GM23338 (cell line): ENCODE measurements around the gene NTPCR. TPM values are rescaled to one million over a fixed set of nuclear protein-coding genes. Genes with fewer than 3 reads are reported as not detected.

Experiments
- ATAC-seq: fragments of 200-7000 bp; cut with Tn5 transposase; 3 replicates; pipeline ENCODE4 v1.9.1; 2020
- DNase-seq: peaks from one replicate; pipeline ENCODE4 v3.0.0-alpha.2; 2015; ENCODE audit warnings: low spot score
- H2AFZ ChIP-seq: fragments of 200-600 bp; sonication (generic); 2 replicates; pipeline ENCODE4 v1.8.0; 2016; ENCODE audit warnings: antibody characterized with exemption, mild to moderate bottlenecking, moderate library complexity
- H3F3A ChIP-seq: fragments of 200-600 bp; sonication (generic); replicated peaks from 2 replicates; pipeline ENCODE4 v1.8.0; 2017; ENCODE audit warnings: antibody characterized with exemption, mixed run types, low read depth
- H3K27ac ChIP-seq: fragments of 200-600 bp; sonication (generic); 2 replicates; pipeline ENCODE4 v1.6.1; 2016; ENCODE audit warnings: low read depth
- H3K27me3 ChIP-seq: fragments of 200-600 bp; sonication (generic); 2 replicates; pipeline ENCODE4 v1.8.0; 2016; ENCODE audit warnings: mild to moderate bottlenecking, mixed run types, moderate library complexity; ENCODE audit not compliant: insufficient read depth
- H3K36me3 ChIP-seq: fragments of 200-600 bp; sonication (generic); 2 replicates; pipeline ENCODE4 v1.8.0; 2016; ENCODE audit warnings: mild to moderate bottlenecking; ENCODE audit not compliant: insufficient read depth
- H3K4me1 ChIP-seq: fragments of 200-600 bp; sonication (generic); 2 replicates; pipeline ENCODE4 v1.8.0; 2016; ENCODE audit warnings: mild to moderate bottlenecking, moderate library complexity; ENCODE audit not compliant: insufficient read depth
- H3K4me2 ChIP-seq: fragments of 200-600 bp; sonication (generic); 2 replicates; pipeline ENCODE4 v1.7.1; 2017; ENCODE audit warnings: mixed run types
- H3K4me3 ChIP-seq: fragments of 200-600 bp; sonication (generic); 2 replicates; pipeline ENCODE4 v1.6.1; 2016; ENCODE audit warnings: mixed run types
- H3K79me2 ChIP-seq: fragments of 200-600 bp; sonication (generic); replicated peaks from 2 replicates; pipeline ENCODE4 v1.8.0; 2017; ENCODE audit warnings: mild to moderate bottlenecking; ENCODE audit not compliant: insufficient read depth
- H3K9me2 ChIP-seq: fragments of 200-600 bp; sonication (generic); 2 replicates; pipeline ENCODE4 v1.8.0; 2017; ENCODE audit not compliant: insufficient read depth
- H4K20me1 ChIP-seq: fragments of 200-600 bp; sonication (generic); replicated peaks from 2 replicates; pipeline ENCODE4 v1.8.0; 2017; ENCODE audit warnings: mild to moderate bottlenecking; ENCODE audit not compliant: insufficient read depth
- H3K27ac Mint-ChIP-seq: 2 replicates; pipeline ENCODE4 v1.8.0; 2020; ENCODE audit warnings: inconsistent platforms, mild to moderate bottlenecking, moderate library complexity, mixed read lengths
- H3K27me3 Mint-ChIP-seq: 3 replicates; pipeline ENCODE4 v1.8.0; 2022; ENCODE audit warnings: low read depth, mild to moderate bottlenecking, moderate library complexity, mixed read lengths, inconsistent platforms; ENCODE audit not compliant: insufficient read depth, poor library complexity
- H3K36me3 Mint-ChIP-seq: 3 replicates; pipeline ENCODE4 v1.8.0; 2021; ENCODE audit warnings: low read depth, mild to moderate bottlenecking, inconsistent platforms, moderate library complexity, mixed read lengths
- H3K4me1 Mint-ChIP-seq: 3 replicates; pipeline ENCODE4 v1.8.0; 2020; ENCODE audit warnings: mild to moderate bottlenecking, inconsistent platforms, mixed read lengths
- H3K4me3 Mint-ChIP-seq: 3 replicates; pipeline ENCODE4 v1.8.0; 2021; ENCODE audit warnings: moderate library complexity, mild to moderate bottlenecking, inconsistent platforms, mixed read lengths
- H3K9me3 Mint-ChIP-seq: 3 replicates; pipeline ENCODE4 v1.8.0; 2020; ENCODE audit warnings: moderate library complexity, mild to moderate bottlenecking, inconsistent platforms, mixed read lengths
- CREB1 ChIP-seq: fragments of 250-450 bp; sonication (Bioruptor Pico); IDR thresholded peaks from 2 replicates; pipeline ENCODE4 v1.5.0; 2020; ENCODE audit warnings: low read depth, mild to moderate bottlenecking, moderate library complexity
- EZH2 ChIP-seq: fragments of 200-600 bp; sonication (generic); IDR thresholded peaks from one replicate; pipeline ENCODE4 v1.8.0; 2017; ENCODE audit warnings: antibody characterized with exemption, mild to moderate bottlenecking, low read depth; ENCODE audit not compliant: unreplicated experiment
- EZH2phosphoT487 ChIP-seq: fragments of 200-600 bp; sonication (generic); IDR thresholded peaks from one replicate; pipeline ENCODE4 v1.8.1; 2018; ENCODE audit warnings: antibody characterized with exemption; ENCODE audit not compliant: unreplicated experiment
- JUNB ChIP-seq: IDR thresholded peaks from one replicate; pipeline ENCODE4 v1.6.1; 2016; ENCODE audit warnings: antibody characterized with exemption; ENCODE audit not compliant: unreplicated experiment
- NANOG ChIP-seq: IDR thresholded peaks from 2 replicates; pipeline ENCODE4 v1.6.1; 2016; ENCODE audit warnings: antibody characterized with exemption, borderline replicate concordance
- POLR2AphosphoS5 ChIP-seq: IDR thresholded peaks from 2 replicates; pipeline ENCODE4 v1.6.1; 2016; ENCODE audit warnings: antibody characterized with exemption, low read depth
- REST ChIP-seq: IDR thresholded peaks from one replicate; pipeline ENCODE4 v1.6.1; 2018; ENCODE audit warnings: antibody characterized with exemption; ENCODE audit not compliant: unreplicated experiment
- STAT1 ChIP-seq: IDR thresholded peaks from one replicate; pipeline ENCODE4 v1.6.1; 2016; ENCODE audit warnings: antibody characterized with exemption; ENCODE audit not compliant: unreplicated experiment
- ZNF114 ChIP-seq: fragments of 250-450 bp; sonication (Bioruptor Pico); IDR thresholded peaks from 2 replicates; pipeline ENCODE4 v1.5.0; 2020; ENCODE audit warnings: mild to moderate bottlenecking, moderate library complexity
- ZNF331 ChIP-seq: fragments of 250-450 bp; sonication (Bioruptor Pico); IDR thresholded peaks from 2 replicates; pipeline ENCODE4 v1.5.0; 2020; ENCODE audit warnings: low read depth, mild to moderate bottlenecking, moderate library complexity
- polyA plus RNA-seq: library from polyadenylated mRNA; unstranded; fragments of >200 nt; fragmentation: Nextera tagmentation; extraction: Ambion mirVana; gene quantifications from 2 replicates; pipeline ENCODE4 v1.2.1, GENCODE V29; 2016
- total RNA-seq: library from RNA; depleted of rRNA; stranded (reverse); fragments of >200 nt; shearing (Covaris generic); gene quantifications from 2 replicates; pipeline ENCODE4 v1.2.3, GENCODE V29; 2014
- TF ChIP-seq, protein P1 (sequence below): IDR thresholded peaks from 2 replicates; pipeline ENCODE4 v1.6.1; 2016; ENCODE audit warnings: antibody characterized with exemption
- TF ChIP-seq, protein P2 (sequence below), 2 experiments: fragments of 200-600 bp in 1 of 2; sonication (generic) in 1 of 2; conservative IDR thresholded peaks; 2 replicates each; pipeline versions ENCODE4 v1.5.1 to v1.6.1; 2016 to 2017; ENCODE audit warnings: antibody characterized with exemption in 2 of 2, low read depth in 2 of 2, mild to moderate bottlenecking in 2 of 2, moderate library complexity in 1 of 2
- TF ChIP-seq, protein P3 (sequence below): fragments of 250-450 bp; sonication (Bioruptor Pico); IDR thresholded peaks from 2 replicates; pipeline ENCODE4 v1.5.0; 2020; ENCODE audit warnings: mild to moderate bottlenecking, moderate library complexity

The NTPCR gene
- total and polyA plus RNA-seq, 2 experiments from 2014 or later, result 64.1 to 150 TPM

DNA sequence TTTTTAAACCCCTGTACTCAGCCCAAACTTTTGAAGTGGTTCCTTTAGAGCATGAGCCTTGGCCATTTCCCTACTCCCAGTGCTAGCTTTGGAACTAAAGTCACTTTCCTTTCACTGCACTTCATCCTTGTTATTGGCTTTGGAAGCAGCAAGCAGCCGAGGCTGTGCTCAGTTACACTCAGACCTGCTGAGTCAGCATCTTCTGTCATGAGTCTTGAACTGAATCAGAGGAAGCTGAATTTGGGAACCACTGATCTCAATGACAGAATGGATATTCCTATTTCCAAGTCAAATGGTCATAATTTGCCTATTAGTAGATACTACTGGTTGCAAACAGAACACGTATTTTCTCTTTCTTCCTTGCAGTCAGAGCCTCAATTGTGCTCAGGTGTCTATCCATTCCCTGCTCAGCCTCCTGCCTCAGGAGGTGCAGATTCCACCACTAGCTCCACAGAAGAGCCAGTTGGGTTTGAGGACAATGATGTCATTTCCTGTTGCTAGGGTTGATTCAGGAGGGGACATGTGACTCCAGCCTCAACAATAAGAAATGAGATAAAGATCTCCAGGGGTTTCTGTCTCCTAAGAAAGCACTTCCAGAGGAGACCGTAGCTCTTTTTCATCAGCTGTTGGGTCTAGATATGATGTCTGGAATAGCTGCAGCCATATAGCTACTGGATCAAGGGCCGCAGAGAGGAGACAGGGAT is 44.9 kb upstream of the NTPCR start:
- Mint-ChIP-seq H3K27me3 (no peaks in the 10 kb centered on the region), H3K27ac (no peak overlapping the region; the same call in 1 of the 2 replicates), H3K36me3 (no peaks in the 10 kb centered on the region), H3K4me1 (peaks cover 14% of the 10 kb centered on the region), H3K9me3 (no peaks in the 10 kb centered on the region; the same call in 2 of the 3 replicates), H3K4me3 (no peak overlapping the region)
- Histone ChIP-seq H3F3A (no peaks in the 10 kb centered on the region), H3K9me2 (peaks cover 13% of the 10 kb centered on the region), H3K36me3 (no peaks in the 10 kb centered on the region), H3K79me2 (no peaks in the 10 kb centered on the region), H4K20me1 (no peaks in the 10 kb centered on the region), H3K4me1 (peaks cover 13% of the 10 kb centered on the region), H3K4me3 (no peak overlapping the region), H3K27me3 (no peaks in the 10 kb centered on the region), H2AFZ (no peak overlapping the region), H3K27ac (no peak overlapping the region), H3K4me2 (no peak overlapping the region)
- DNase-seq (no peak), ATAC-seq (no peak)
- TF ChIP-seq STAT1 (no peak), ZNF114 (no peak), REST (no peak), EZH2phosphoT487 (no peak), EZH2 (no peak), ZNF331 (CRISPR knock-in tag) (no peak), JUNB (no peak), CREB1 (CRISPR knock-in tag) (no peak), POLR2AphosphoS5 (no peak), NANOG (no peak)
- TF ChIP-seq, protein P1, sequence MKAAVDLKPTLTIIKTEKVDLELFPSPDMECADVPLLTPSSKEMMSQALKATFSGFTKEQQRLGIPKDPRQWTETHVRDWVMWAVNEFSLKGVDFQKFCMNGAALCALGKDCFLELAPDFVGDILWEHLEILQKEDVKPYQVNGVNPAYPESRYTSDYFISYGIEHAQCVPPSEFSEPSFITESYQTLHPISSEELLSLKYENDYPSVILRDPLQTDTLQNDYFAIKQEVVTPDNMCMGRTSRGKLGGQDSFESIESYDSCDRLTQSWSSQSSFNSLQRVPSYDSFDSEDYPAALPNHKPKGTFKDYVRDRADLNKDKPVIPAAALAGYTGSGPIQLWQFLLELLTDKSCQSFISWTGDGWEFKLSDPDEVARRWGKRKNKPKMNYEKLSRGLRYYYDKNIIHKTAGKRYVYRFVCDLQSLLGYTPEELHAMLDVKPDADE, result no peak
- TF ChIP-seq, protein P2, sequence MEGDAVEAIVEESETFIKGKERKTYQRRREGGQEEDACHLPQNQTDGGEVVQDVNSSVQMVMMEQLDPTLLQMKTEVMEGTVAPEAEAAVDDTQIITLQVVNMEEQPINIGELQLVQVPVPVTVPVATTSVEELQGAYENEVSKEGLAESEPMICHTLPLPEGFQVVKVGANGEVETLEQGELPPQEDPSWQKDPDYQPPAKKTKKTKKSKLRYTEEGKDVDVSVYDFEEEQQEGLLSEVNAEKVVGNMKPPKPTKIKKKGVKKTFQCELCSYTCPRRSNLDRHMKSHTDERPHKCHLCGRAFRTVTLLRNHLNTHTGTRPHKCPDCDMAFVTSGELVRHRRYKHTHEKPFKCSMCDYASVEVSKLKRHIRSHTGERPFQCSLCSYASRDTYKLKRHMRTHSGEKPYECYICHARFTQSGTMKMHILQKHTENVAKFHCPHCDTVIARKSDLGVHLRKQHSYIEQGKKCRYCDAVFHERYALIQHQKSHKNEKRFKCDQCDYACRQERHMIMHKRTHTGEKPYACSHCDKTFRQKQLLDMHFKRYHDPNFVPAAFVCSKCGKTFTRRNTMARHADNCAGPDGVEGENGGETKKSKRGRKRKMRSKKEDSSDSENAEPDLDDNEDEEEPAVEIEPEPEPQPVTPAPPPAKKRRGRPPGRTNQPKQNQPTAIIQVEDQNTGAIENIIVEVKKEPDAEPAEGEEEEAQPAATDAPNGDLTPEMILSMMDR (conservative IDR thresholded peaks at IDR 0.05; ENCODE audit: low read depth in 2 of 2), result no peak
- TF ChIP-seq, protein P3, sequence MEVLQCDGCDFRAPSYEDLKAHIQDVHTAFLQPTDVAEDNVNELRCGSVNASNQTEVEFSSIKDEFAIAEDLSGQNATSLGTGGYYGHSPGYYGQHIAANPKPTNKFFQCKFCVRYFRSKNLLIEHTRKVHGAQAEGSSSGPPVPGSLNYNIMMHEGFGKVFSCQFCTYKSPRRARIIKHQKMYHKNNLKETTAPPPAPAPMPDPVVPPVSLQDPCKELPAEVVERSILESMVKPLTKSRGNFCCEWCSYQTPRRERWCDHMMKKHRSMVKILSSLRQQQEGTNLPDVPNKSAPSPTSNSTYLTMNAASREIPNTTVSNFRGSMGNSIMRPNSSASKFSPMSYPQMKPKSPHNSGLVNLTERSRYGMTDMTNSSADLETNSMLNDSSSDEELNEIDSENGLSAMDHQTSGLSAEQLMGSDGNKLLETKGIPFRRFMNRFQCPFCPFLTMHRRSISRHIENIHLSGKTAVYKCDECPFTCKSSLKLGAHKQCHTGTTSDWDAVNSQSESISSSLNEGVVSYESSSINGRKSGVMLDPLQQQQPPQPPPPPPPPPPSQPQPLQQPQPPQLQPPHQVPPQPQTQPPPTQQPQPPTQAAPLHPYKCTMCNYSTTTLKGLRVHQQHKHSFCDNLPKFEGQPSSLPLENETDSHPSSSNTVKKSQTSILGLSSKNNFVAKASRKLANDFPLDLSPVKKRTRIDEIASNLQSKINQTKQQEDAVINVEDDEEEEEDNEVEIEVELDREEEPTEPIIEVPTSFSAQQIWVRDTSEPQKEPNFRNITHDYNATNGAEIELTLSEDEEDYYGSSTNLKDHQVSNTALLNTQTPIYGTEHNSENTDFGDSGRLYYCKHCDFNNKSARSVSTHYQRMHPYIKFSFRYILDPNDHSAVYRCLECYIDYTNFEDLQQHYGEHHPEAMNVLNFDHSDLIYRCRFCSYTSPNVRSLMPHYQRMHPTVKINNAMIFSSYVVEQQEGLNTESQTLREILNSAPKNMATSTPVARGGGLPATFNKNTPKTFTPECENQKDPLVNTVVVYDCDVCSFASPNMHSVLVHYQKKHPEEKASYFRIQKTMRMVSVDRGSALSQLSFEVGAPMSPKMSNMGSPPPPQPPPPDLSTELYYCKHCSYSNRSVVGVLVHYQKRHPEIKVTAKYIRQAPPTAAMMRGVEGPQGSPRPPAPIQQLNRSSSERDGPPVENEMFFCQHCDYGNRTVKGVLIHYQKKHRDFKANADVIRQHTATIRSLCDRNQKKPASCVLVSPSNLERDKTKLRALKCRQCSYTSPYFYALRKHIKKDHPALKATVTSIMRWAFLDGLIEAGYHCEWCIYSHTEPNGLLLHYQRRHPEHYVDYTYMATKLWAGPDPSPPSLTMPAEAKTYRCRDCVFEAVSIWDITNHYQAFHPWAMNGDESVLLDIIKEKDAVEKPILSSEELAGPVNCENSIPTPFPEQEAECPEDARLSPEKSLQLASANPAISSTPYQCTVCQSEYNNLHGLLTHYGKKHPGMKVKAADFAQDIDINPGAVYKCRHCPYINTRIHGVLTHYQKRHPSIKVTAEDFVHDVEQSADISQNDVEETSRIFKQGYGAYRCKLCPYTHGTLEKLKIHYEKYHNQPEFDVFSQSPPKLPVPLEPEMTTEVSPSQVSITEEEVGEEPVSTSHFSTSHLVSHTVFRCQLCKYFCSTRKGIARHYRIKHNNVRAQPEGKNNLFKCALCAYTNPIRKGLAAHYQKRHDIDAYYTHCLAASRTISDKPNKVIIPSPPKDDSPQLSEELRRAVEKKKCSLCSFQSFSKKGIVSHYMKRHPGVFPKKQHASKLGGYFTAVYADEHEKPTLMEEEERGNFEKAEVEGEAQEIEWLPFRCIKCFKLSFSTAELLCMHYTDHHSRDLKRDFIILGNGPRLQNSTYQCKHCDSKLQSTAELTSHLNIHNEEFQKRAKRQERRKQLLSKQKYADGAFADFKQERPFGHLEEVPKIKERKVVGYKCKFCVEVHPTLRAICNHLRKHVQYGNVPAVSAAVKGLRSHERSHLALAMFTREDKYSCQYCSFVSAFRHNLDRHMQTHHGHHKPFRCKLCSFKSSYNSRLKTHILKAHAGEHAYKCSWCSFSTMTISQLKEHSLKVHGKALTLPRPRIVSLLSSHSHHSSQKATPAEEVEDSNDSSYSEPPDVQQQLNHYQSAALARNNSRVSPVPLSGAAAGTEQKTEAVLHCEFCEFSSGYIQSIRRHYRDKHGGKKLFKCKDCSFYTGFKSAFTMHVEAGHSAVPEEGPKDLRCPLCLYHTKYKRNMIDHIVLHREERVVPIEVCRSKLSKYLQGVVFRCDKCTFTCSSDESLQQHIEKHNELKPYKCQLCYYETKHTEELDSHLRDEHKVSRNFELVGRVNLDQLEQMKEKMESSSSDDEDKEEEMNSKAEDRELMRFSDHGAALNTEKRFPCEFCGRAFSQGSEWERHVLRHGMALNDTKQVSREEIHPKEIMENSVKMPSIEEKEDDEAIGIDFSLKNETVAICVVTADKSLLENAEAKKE (CRISPR knock-in tag), result no peak
